ENCODE measurements around the gene KLF6. TPM values are rescaled to one million over a fixed set of nuclear protein-coding genes. Genes with fewer than 3 reads are reported as not detected.

The KLF6 gene
- total RNA-seq, 1 donor from 2014 or later = 144 TPM

- peak; percentile 47 to 87 for DNase-seq (ENCODE audit: low spot score in 2 of 2)
- TF ChIP-seq CTCF (IDR thresholded peaks at IDR 0.05) = no peak
These were observed 2.3 kb downstream of the KLF6 start for GRCh38 chr10:3782451-3783315.

GRCh38 chr10:3782146-3782450 is 2.9 kb downstream of the KLF6 start:
- intact Hi-C loops (cut with DNase I) = loop anchor here (2.0 to 5.0 kb wide), 4 partner anchors 71 to 985 kb away; no protein-coding TSS in a partner anchor
- Histone ChIP-seq H3K4me3 (peak overlapping the region; percentile 79 to 99), H3K27me3 (no peaks in the 10 kb centered on the region), H3K4me1 (peaks cover 13 to 24% of the 10 kb centered on the region in 2 donors), H3K27ac (peak overlapping the region; percentile 97 to 100), H3K36me3 (peaks cover 44 to 68% of the 10 kb centered on the region in 2 donors), H3K9me3 (no peaks in the 10 kb centered on the region)
- no peak for DNase-seq (ENCODE audit: low spot score in 2 of 2)
- TF ChIP-seq CTCF (IDR thresholded peaks at IDR 0.05) = no peak

More at GRCh38 chr10:3782451-3783315, 2.3 kb downstream of the KLF6 start:
- intact Hi-C loops (cut with DNase I) = loop anchor here (2.0 to 5.0 kb wide), 4 partner anchors 70 to 985 kb away; no protein-coding TSS in a partner anchor
- H3K36me3 ChIP-seq = peaks cover 44 to 62% of the 10 kb centered on the region in 2 donors
- H3K27me3 ChIP-seq = no peaks in the 10 kb centered on the region
- peak overlapping the region; percentile 97 to 100 for H3K27ac ChIP-seq
- H3K4me3 ChIP-seq = peak overlapping the region; percentile 79 to 99
- no peaks in the 10 kb centered on the region for H3K9me3 ChIP-seq
- peaks cover 13 to 18% of the 10 kb centered on the region in 2 donors for H3K4me1 ChIP-seq

- intact Hi-C loops (cut with DNase I) = loop anchor here (2.0 to 5.0 kb wide), 4 partner anchors 71 to 986 kb away; no protein-coding TSS in a partner anchor
- H3K4me1 ChIP-seq = peaks cover 13 to 24% of the 10 kb centered on the region in 2 donors
- H3K27me3 ChIP-seq = no peaks in the 10 kb centered on the region
- peak overlapping the region; percentile 97 to 100 for H3K27ac ChIP-seq
- no peaks in the 10 kb centered on the region for H3K9me3 ChIP-seq
- H3K4me3 ChIP-seq = peak overlapping the region; percentile 79 to 99
- H3K36me3 ChIP-seq = peaks cover 44 to 69% of the 10 kb centered on the region in 2 donors
- peak; percentile 47 to 74 (median 56) for TF ChIP-seq CTCF (IDR thresholded peaks at IDR 0.05)
- DNase-seq (ENCODE audit: low spot score in 2 of 2) = peak in 1 of 2 donors; percentile 81
These were observed 3.4 kb downstream of the KLF6 start for GRCh38 chr10:3781468-3782145.

GRCh38 chr10:3780771-3781467 is 4.1 kb downstream of the KLF6 start:
- DNase-seq (ENCODE audit: low spot score in 2 of 2) = no peak
- Histone ChIP-seq H3K4me1 (peaks cover 16 to 25% of the 10 kb centered on the region in 2 donors), H3K27ac (peak overlapping the region; percentile 97 to 100), H3K4me3 (peak overlapping the region; percentile 79 to 99), H3K27me3 (no peaks in the 10 kb centered on the region), H3K9me3 (no peaks in the 10 kb centered on the region), H3K36me3 (peaks cover 49 to 75% of the 10 kb centered on the region in 2 donors)
- no peak for TF ChIP-seq CTCF (IDR thresholded peaks at IDR 0.05)
- intact Hi-C loops (cut with DNase I) = loop anchor here (5.0 kb wide), 1 partner anchor 986 kb away; no protein-coding TSS in a partner anchor

Measured in ascending aorta (tissue), 2 donors.